HepG2 (cell line): Measurements from ENCODE around the gene BBS9. TPM values are rescaled to one million over a fixed set of nuclear protein-coding genes. Genes with fewer than 3 reads are reported as not detected.

Source experiments
- ATAC-seq: fragments of 200-7000 bp; cut with Tn5 transposase; 3 replicates; pipeline ENCODE4 v1.9.1; 2020; ENCODE audit warnings: mild to moderate bottlenecking, moderate library complexity
- BruUV-seq: library from RNA; stranded (reverse); fragments of 400-500 nt; replicated peaks from 2 replicates; lab custom pipeline; 2021; lab: Mats Ljungman, UMichigan
- CTCF ChIA-PET: fragments of 300-600 bp; formaldehyde crosslinking; extraction: SDS; loops from one replicate; lab custom pipeline; 2021; ENCODE audit warnings: low total read pairs, inconsistent platforms, low intra/inter-chr PET ratio; lab: Yijun Ruan, JAX
- POLR2A ChIA-PET: fragments of 350-600 bp; sonication (Branson Sonifier 250); formaldehyde crosslinking; loops from one replicate; lab custom pipeline; 2020; ENCODE audit warnings: antibody characterized with exemption, inconsistent platforms; lab: Yijun Ruan, JAX
- DNase-seq: peaks from one replicate; pipeline ENCODE4 v3.0.0-alpha.2; 2015; ENCODE audit warnings: low spot score
- FAIRE-seq: peaks from 3 replicates; lab custom pipeline; 2011; peaks lifted over from hg19 to GRCh38; lab: Jason Lieb, UNC
- H2AFZ ChIP-seq: one replicate; pipeline ENCODE4 v1.6.1; 2011; ENCODE audit warnings: low read length, inconsistent platforms
- H3K27ac ChIP-seq: fragments of 300-600 bp; 3 replicates; pipeline ENCODE4 v1.8.0; 2011; ENCODE audit warnings: mixed run types, mild to moderate bottlenecking, mixed read lengths, low read length, inconsistent platforms; ENCODE audit not compliant: insufficient read depth; ENCODE audit errors: extremely low read length
- H3K27me3 ChIP-seq, 2 experiments: fragments of 200-600 bp in 1 of 2; 2 replicates in 1 of 2; 3 replicates in 1 of 2; pipeline versions ENCODE4 v1.6.0 to v1.8.0; 2011; ENCODE audit warnings: low read length in 2 of 2, mild to moderate bottlenecking in 2 of 2, moderate library complexity in 2 of 2, inconsistent platforms in 1 of 2; ENCODE audit not compliant: insufficient read depth in 2 of 2, control insufficient read depth in 1 of 2
- H3K36me3 ChIP-seq, 2 experiments: fragments of 200-600 bp in 1 of 2; replicated peaks in 1 of 2; 2 replicates in 1 of 2; 3 replicates in 1 of 2; pipeline versions ENCODE4 v1.5.1 to v1.8.0; 2011; ENCODE audit warnings: low read length in 2 of 2, inconsistent platforms in 1 of 2; ENCODE audit not compliant: insufficient read depth in 2 of 2, control insufficient read depth in 1 of 2
- H3K4me1 ChIP-seq: 2 replicates; pipeline ENCODE4 v1.5.1; 2012; ENCODE audit warnings: low read length, inconsistent platforms; ENCODE audit not compliant: insufficient read depth
- H3K4me2 ChIP-seq: 2 replicates; pipeline ENCODE4 v1.6.0; 2011; ENCODE audit warnings: low read depth, low read length, inconsistent platforms
- H3K4me3 ChIP-seq, 3 experiments: fragments of 200-600 bp in 1 of 3; sonication (generic), shearing (Covaris generic) in 1 of 3; replicated peaks in 1 of 3; 2 replicates each; pipeline ENCODE4 v1.5.1; 2011 to 2016; ENCODE audit warnings: low read length in 3 of 3, inconsistent platforms in 2 of 3, low read depth in 2 of 3, mild to moderate bottlenecking in 2 of 3, control low read depth in 1 of 3, mixed read lengths in 1 of 3; ENCODE audit not compliant: insufficient read depth in 1 of 3
- H3K79me2 ChIP-seq: one replicate; pipeline ENCODE4 v1.6.1; 2011; ENCODE audit warnings: low read length, inconsistent platforms; ENCODE audit not compliant: insufficient read depth
- H3K9ac ChIP-seq: 2 replicates; pipeline ENCODE4 v1.6.0; 2011; ENCODE audit warnings: mild to moderate bottlenecking, low read depth, low read length, inconsistent platforms; ENCODE audit not compliant: insufficient read depth
- H3K9me3 ChIP-seq: 2 replicates; pipeline ENCODE4 v1.5.1; 2012; ENCODE audit warnings: mild to moderate bottlenecking, low read length
- H4K20me1 ChIP-seq: 2 replicates; pipeline ENCODE4 v1.6.0; 2011; ENCODE audit warnings: inconsistent platforms, mild to moderate bottlenecking, low read length, moderate library complexity; ENCODE audit not compliant: insufficient read depth
- ASH2L ChIP-seq: fragments of 300-600, 200-600 bp; sonication (generic); IDR thresholded peaks from 2 replicates; pipeline ENCODE4 v1.7.0; 2017; ENCODE audit warnings: low read depth, mild to moderate bottlenecking, moderate library complexity, mixed read lengths, low read length; ENCODE audit not compliant: insufficient read length
- CCAR2 ChIP-seq: fragments of 200-400 bp; formaldehyde crosslinking; optimal IDR thresholded peaks from 2 replicates; pipeline ENCODE3; 2018; ENCODE audit warnings: low read depth, mild to moderate bottlenecking, low read length, moderate library complexity
- FOXC1 ChIP-seq: sonication (generic); formaldehyde crosslinking; IDR thresholded peaks from 2 replicates; pipeline ENCODE4 v1.8.0; 2022; ENCODE audit warnings: mild to moderate bottlenecking, missing genetic modification reagents, borderline replicate concordance
- NR2F1 ChIP-seq, 2 experiments: fragments of 450-650 bp in 1 of 2; formaldehyde crosslinking in 1 of 2; IDR thresholded peaks; 2 replicates each; pipeline versions ENCODE4 v1.5.0 to v1.6.1; 2016 to 2020; ENCODE audit warnings: mild to moderate bottlenecking in 1 of 2, missing compliant biosample characterization in 1 of 2, missing genetic modification reagents in 1 of 2, moderate library complexity in 1 of 2
- PAXIP1 ChIP-seq: sonication (generic); formaldehyde crosslinking; conservative IDR thresholded peaks from 2 replicates; pipeline ENCODE4 v1.4.0; 2020; ENCODE audit warnings: mild to moderate bottlenecking, missing genetic modification reagents, moderate library complexity
- TGIF2 ChIP-seq: IDR thresholded peaks from 2 replicates; pipeline ENCODE4 v1.6.1; 2016; ENCODE audit warnings: control low read depth, missing compliant biosample characterization
- ZBTB37 ChIP-seq: sonication (generic); formaldehyde crosslinking; IDR thresholded peaks from 2 replicates; pipeline ENCODE4 v1.4.0; 2020; ENCODE audit warnings: mild to moderate bottlenecking, missing genetic modification reagents
- ZNF121 ChIP-seq: sonication (generic); formaldehyde crosslinking; IDR thresholded peaks from 2 replicates; pipeline ENCODE4 v1.5.0; 2020; ENCODE audit warnings: mild to moderate bottlenecking, missing genetic modification reagents
- ZNF253 ChIP-seq: sonication (generic); formaldehyde crosslinking; IDR thresholded peaks from 2 replicates; pipeline ENCODE4 v1.8.0; 2022; ENCODE audit warnings: mild to moderate bottlenecking, missing genetic modification reagents, borderline replicate concordance
- ZNF33B ChIP-seq: sonication (generic); formaldehyde crosslinking; IDR thresholded peaks from 2 replicates; pipeline ENCODE4 v1.5.1; 2020; ENCODE audit warnings: mild to moderate bottlenecking, missing genetic modification reagents
- ZNF660 ChIP-seq: sonication (generic); formaldehyde crosslinking; IDR thresholded peaks from 2 replicates; pipeline ENCODE4 v1.5.1; 2020; ENCODE audit warnings: mild to moderate bottlenecking, low read depth, missing genetic modification reagents, borderline replicate concordance
- WGBS: methylation state at CpG from one replicate; pipeline ENCODE4 v1.1.6; 2017; ENCODE audit warnings: low lambda C conversion rate; 5-methylcytosine and 5-hydroxymethylcytosine counted together
- in situ Hi-C: cut with HindIII; loops from 2 replicates; pipeline ENCODE4 v1.10.0; 2017; ENCODE audit warnings: low pct_unique_long_range_greater_than_20kb; ENCODE audit not compliant: extremely low pct_ligation_motif_present
- intact Hi-C: fragments of 100-400 bp; cut with micrococcal nuclease; formaldehyde crosslinking; loops from one replicate; pipeline ENCODE4 v1.10.0; 2022; ENCODE audit not compliant: unreplicated experiment
- polyA plus RNA-seq, 8 experiments: library from polyadenylated mRNA; depleted of rRNA in 3 of 8; stranded (reverse) in 7 of 8; unstranded in 1 of 8; fragments of >200 nt; fragmentation: Illumina TruSeq in 4 of 8; extraction: Trizol in 4 of 8; gene quantifications; 2 replicates each; pipeline versions ENCODE4 v1.2.1 to v1.2.3, GENCODE V29; 2011 to 2016; ENCODE audit warnings: low read depth in 4 of 8, missing spikeins in 1 of 8, mixed read lengths in 1 of 8; ENCODE audit not compliant: insufficient read depth in 1 of 8
- total RNA-seq, 5 experiments: library from RNA; depleted of rRNA; stranded (reverse); fragments of >200 nt; fragmentation: Illumina TruSeq; extraction: Trizol; gene quantifications; 2 replicates each; pipeline ENCODE4 v1.2.3, GENCODE V29; 2016; ENCODE audit warnings: low read depth in 1 of 5
- TF ChIP-seq, protein P1 (sequence below): sonication (generic); formaldehyde crosslinking; IDR thresholded peaks from 2 replicates; pipeline ENCODE4 v1.5.1; 2020; ENCODE audit warnings: missing genetic modification reagents, mild to moderate bottlenecking, borderline replicate concordance
- TF ChIP-seq, protein P2 (sequence below): sonication (generic); formaldehyde crosslinking; IDR thresholded peaks from 2 replicates; pipeline ENCODE4 v1.5.0; 2020; ENCODE audit warnings: missing genetic modification reagents

The BBS9 gene
- total and polyA plus RNA-seq, 2 of the 13 experiments (the other 11 are each of a cell fraction or from before 2014, with no cell fraction given) = 5.1 to 7.8 TPM

DNA sequence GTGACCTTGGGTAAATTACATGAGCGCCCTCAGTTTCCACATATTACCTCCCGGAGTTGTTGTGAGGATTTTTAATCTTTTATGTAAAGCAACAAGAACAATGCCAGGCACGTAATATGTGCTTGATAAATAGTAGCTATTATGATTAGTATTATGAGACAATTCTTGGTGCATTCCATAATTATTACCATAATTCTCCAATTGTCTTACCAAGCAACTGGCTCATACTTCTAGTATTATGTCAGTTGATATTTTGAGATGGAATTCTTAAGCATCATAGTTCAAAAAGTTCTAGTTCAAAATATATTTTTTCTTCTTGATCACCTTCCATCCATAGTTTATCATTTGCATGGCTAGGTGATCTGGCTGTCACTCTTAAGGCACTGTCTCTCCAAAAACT lies 259.0 kb downstream of the BBS9 start:
- H2AFZ ChIP-seq = no peak overlapping the region
- no peak overlapping the region for H3K4me3 ChIP-seq
- no peak overlapping the region for H3K4me2 ChIP-seq
- ATAC-seq = no peak
- no peak overlapping the region for H3K27ac ChIP-seq
- no peaks in the 10 kb centered on the region for H3K4me1 ChIP-seq
- H4K20me1 ChIP-seq = no peaks in the 10 kb centered on the region
- DNase-seq = no peak
- no peak overlapping the region for H3K9ac ChIP-seq
- intact Hi-C loops = no loop called here
- 93% methylated on average over 3 of the region's 3 CpGs for WGBS
- H3K9me3 ChIP-seq = no peaks in the 10 kb centered on the region
- FAIRE-seq = no peak
- H3K79me2 ChIP-seq = no peaks in the 10 kb centered on the region
- POLR2A ChIA-PET = no interaction called here
- BruUV-seq = no TSS peak
- H3K36me3 ChIP-seq = no peaks in the 10 kb centered on the region
- no peaks in the 10 kb centered on the region for H3K27me3 ChIP-seq
- in situ Hi-C loops = no loop called here
- CTCF ChIA-PET = no interaction called here
- TF ChIP-seq ZNF253 (CRISPR knock-in tag) (no peak), ZBTB37 (CRISPR knock-in tag) (no peak), TGIF2 (CRISPR knock-in tag) (no peak), NR2F1 (CRISPR knock-in tag; IDR thresholded peaks at IDR 0.05) (no peak), CCAR2 (no peak), FOXC1 (no peak), ZNF121 (CRISPR knock-in tag) (no peak), PAXIP1 (CRISPR knock-in tag) (no peak), ZNF660 (CRISPR knock-in tag) (no peak), ZNF33B (CRISPR knock-in tag) (no peak), ASH2L (no peak)
- TF ChIP-seq, protein P1, sequence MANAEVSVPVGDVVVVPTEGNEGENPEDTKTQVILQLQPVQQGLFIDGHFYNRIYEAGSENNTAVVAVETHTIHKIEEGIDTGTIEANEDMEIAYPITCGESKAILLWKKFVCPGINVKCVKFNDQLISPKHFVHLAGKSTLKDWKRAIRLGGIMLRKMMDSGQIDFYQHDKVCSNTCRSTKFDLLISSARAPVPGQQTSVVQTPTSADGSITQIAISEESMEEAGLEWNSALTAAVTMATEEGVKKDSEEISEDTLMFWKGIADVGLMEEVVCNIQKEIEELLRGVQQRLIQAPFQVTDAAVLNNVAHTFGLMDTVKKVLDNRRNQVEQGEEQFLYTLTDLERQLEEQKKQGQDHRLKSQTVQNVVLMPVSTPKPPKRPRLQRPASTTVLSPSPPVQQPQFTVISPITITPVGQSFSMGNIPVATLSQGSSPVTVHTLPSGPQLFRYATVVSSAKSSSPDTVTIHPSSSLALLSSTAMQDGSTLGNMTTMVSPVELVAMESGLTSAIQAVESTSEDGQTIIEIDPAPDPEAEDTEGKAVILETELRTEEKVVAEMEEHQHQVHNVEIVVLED (CRISPR knock-in tag) = no peak
- TF ChIP-seq, protein P2, sequence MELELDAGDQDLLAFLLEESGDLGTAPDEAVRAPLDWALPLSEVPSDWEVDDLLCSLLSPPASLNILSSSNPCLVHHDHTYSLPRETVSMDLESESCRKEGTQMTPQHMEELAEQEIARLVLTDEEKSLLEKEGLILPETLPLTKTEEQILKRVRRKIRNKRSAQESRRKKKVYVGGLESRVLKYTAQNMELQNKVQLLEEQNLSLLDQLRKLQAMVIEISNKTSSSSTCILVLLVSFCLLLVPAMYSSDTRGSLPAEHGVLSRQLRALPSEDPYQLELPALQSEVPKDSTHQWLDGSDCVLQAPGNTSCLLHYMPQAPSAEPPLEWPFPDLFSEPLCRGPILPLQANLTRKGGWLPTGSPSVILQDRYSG = no peak
